ENCODE results near the gene TMPRSS7. TPM values are rescaled to one million over a fixed set of nuclear protein-coding genes. Genes with fewer than 3 reads are reported as not detected.

TMPRSS7 gene
- total RNA-seq: under 0.01 TPM in 1 of 2 replicates, not detected in the other

GRCh38 chr3:112034436-112034835, at the start of gene TMPRSS7:
TMPRSS7 (plus strand) TSS chr3:112034736; CDS start chr3:112034846, 110 bp downstream.

GRCh38 chr3:111998636-111999483, 35.7 kb upstream of the TMPRSS7 start, which contains the start of gene TAGLN3:
TAGLN3 (plus strand) TSS chr3:111998922; CDS start chr3:111999423, 501 bp downstream.

GRCh38 chr3:112086076-112086854, 51.7 kb downstream of the TMPRSS7 start, which contains the start of gene C3orf52:
C3orf52 (plus strand) TSS chr3:112086389; CDS start chr3:112086408, 19 bp downstream.

Other genes with a start within 250 kb of the TMPRSS7 start
- 19.5 and 22.9 TPM in 2 replicates for gene PHLDB2, start 175.5 kb upstream of the TMPRSS7 start, total RNA-seq
- gene ABHD10, start 55.7 kb upstream of the TMPRSS7 start, total RNA-seq: 34.4 and 44.0 TPM in 2 replicates
- 0.69 and 4.4 TPM in 2 replicates for gene TAGLN3, start 35.8 kb upstream of the TMPRSS7 start, total RNA-seq
- 2.0 and 3.0 TPM in 2 replicates for gene C3orf52, start 51.7 kb downstream of the TMPRSS7 start, total RNA-seq
- not detected in 2 replicates for gene GCSAM, start 98.5 kb downstream of the TMPRSS7 start, total RNA-seq